Adrenal gland (tissue), 19 donors: ENCODE results near the gene MED22. TPM values are rescaled to one million over a fixed set of nuclear protein-coding genes. Genes with fewer than 3 reads are reported as not detected.

Experiments used
- DNase-seq, 7 donors: peaks; one replicate each; pipeline ENCODE4 v3.0.0-alpha.2; 2019 to 2020
- H3K27ac ChIP-seq, 5 donors: fragments of 200-600 bp; sonication (generic) in 4 of 5; 1 replicate in 3 of 5; 2 replicates in 2 of 5; pipeline versions ENCODE4 v1.5.1 to v1.8.0; 2016 to 2020; ENCODE audit warnings: mild to moderate bottlenecking in 1 of 5
- H3K27me3 ChIP-seq: fragments of 200-600 bp; 2 replicates; pipeline ENCODE4 v1.8.0; 2021
- H3K36me3 ChIP-seq, 2 donors: fragments of 200-600 bp; replicated peaks in 1 of 2; 1 replicate in 1 of 2; 2 replicates in 1 of 2; pipeline versions ENCODE4 v1.5.1 to v1.8.0; 2018 to 2022
- H3K4me1 ChIP-seq, 2 donors: fragments of 200-600 bp; replicated peaks in 1 of 2; 1 replicate in 1 of 2; 2 replicates in 1 of 2; pipeline versions ENCODE4 v1.5.1 to v1.8.0; 2018 to 2021
- H3K4me3 ChIP-seq, 4 donors: fragments of 200-600 bp; sonication (generic) in 3 of 4; one replicate each; pipeline ENCODE4 v1.5.1; 2016 to 2018
- H3K9me3 ChIP-seq, 3 donors: fragments of 200-600 bp; sonication (generic) in 1 of 3; replicated peaks in 1 of 3; 1 replicate in 2 of 3; 2 replicates in 1 of 3; pipeline versions ENCODE4 v1.5.1 to v1.8.0; 2016 to 2021
- CTCF ChIP-seq, 6 experiments: fragments of 450-650 bp in 4 of 6; fragments of 200-600 bp in 2 of 6; sonication (generic) in 1 of 6; IDR thresholded peaks; 1 replicate in 5 of 6; 2 replicates in 1 of 6; pipeline versions ENCODE4 v1.5.1 to v1.8.0; 2016 to 2021; ENCODE audit warnings: antibody characterized with exemption in 6 of 6, mild to moderate bottlenecking in 2 of 6, moderate library complexity in 1 of 6
- POLR2A ChIP-seq, 2 donors: fragments of 450-650 bp; IDR thresholded peaks; one replicate each; pipeline ENCODE4 v1.6.1; 2017; ENCODE audit warnings: antibody characterized with exemption in 2 of 2, mild to moderate bottlenecking in 2 of 2, moderate library complexity in 1 of 2
- WGBS, 4 donors: extraction: QIAGEN DNeasy Blood & Tissue Kit in 2 of 4; methylation state at CpG; one replicate each; pipeline versions ENCODE4 v1.1.5 to v1.1.7; 2013 to 2017; 5-methylcytosine and 5-hydroxymethylcytosine counted together
- intact Hi-C, 2 donors: fragments of 100-400 bp; cut with DNase I; formaldehyde crosslinking; loops; one replicate each; pipeline versions ENCODE4 v1.14.1 to v1.15.0; 2022 to 2023
- long read RNA-seq, 10 donors: library from polyadenylated mRNA in 3 of 10; unstranded in 2 of 10; stranded (forward) in 1 of 10; transcript quantifications; one replicate each; pipeline ENCODE4 v2.0.0 and lab custom pipeline, GENCODE V29; 2021 to 2026
- polyA plus RNA-seq, 3 donors: library from polyadenylated mRNA; stranded (reverse); fragments of 200-250 nt in 2 of 3; fragments of 350-450 nt in 1 of 3; fragmentation: Illumina TruSeq in 1 of 3; extraction: RNeasy Lipid Tissue Mini Kit (QIAGEN cat#74804) in 1 of 3; gene quantifications; one replicate each; pipeline ENCODE4 v1.2.3, GENCODE V29; 2013 to 2014
- total RNA-seq, 9 donors: library from RNA; depleted of rRNA in 4 of 9; stranded (reverse); fragments of >200 nt in 4 of 9; fragments of 120-200 nt in 1 of 9; fragmentation: NEBNext Ultra II Directional in 1 of 9; extraction: Animal tissue kit (Norgen Biotek cat#: 25700) in 1 of 9; gene quantifications; one replicate each; pipeline versions ENCODE4 v1.1.0 to v1.2.4, GENCODE V29; 2013 to 2023
- donor health status: healthy with polysubstance abuse.
- donor health status: Bipolar disorder and iron deficiency.
- donor health status: DM: yes; HTN: yes; CAD: no.
- donor health status: DM: no; HTN: no; CAD: no.
- donor health status: DM: no; HTN: no; CAD: no.
- donor health status: DM: yes; HTN: yes; CAD: no.

The MED22 gene
- 10 to 100 TPM; 13.2 to 38.0 (median 33.8) TPM for total RNA-seq
- polyA plus RNA-seq, result 10 to 100 TPM; 11.4 to 21.3 (median 17.8) TPM
- long read RNA-seq, donor 1, partial matches to known transcripts, result 2,579 of 2,625 reads
- long read RNA-seq, donor 1, other reads (novel, unspliced or antisense), result 42 of 2,625 reads
- long read RNA-seq, donor 2, partial matches to known transcripts, result 1,764 of 1,797 reads
- long read RNA-seq, donor 2, other reads (novel, unspliced or antisense), result 30 of 1,797 reads
- long read RNA-seq, donor 3, partial matches to known transcripts, result 2,906 of 2,944 reads
- long read RNA-seq, donor 3, other reads (novel, unspliced or antisense), result 33 of 2,944 reads
- long read RNA-seq, donor 4, partial matches to known transcripts, result 0 of 5 reads
- long read RNA-seq, donor 4, other reads (novel, unspliced or antisense), result 4 of 5 reads
- long read RNA-seq, donor 5, transcript MED22-209 (4 exons, 3,867 nt), result major isoform, 28 of 55 reads
- long read RNA-seq, donor 5, partial matches to known transcripts, result 1 of 55 reads
- long read RNA-seq, donor 5, other reads (novel, unspliced or antisense), result 23 of 55 reads
- long read RNA-seq, donor 6, partial matches to known transcripts, result 0 of 7 reads
- long read RNA-seq, donor 6, other reads (novel, unspliced or antisense), result 6 of 7 reads
- long read RNA-seq, donor 7, partial matches to known transcripts, result 1,717 of 1,740 reads
- long read RNA-seq, donor 7, other reads (novel, unspliced or antisense), result 22 of 1,740 reads
- long read RNA-seq, donor 8, transcript MED22-209 (4 exons, 3,867 nt), result major isoform, 5 of 5 reads
- long read RNA-seq, donor 8, partial matches to known transcripts, result 0 of 5 reads
- long read RNA-seq, donor 8, other reads (novel, unspliced or antisense), result 0 of 5 reads
- long read RNA-seq, donor 9, transcript MED22-209 (4 exons, 3,867 nt), result major isoform, 5 of 3,783 reads
- long read RNA-seq, donor 9, partial matches to known transcripts, result 2,963 of 3,783 reads
- long read RNA-seq, donor 9, other reads (novel, unspliced or antisense), result 813 of 3,783 reads
- long read RNA-seq, donor 10, partial matches to known transcripts, result 1,685 of 2,576 reads
- long read RNA-seq, donor 10, other reads (novel, unspliced or antisense), result 887 of 2,576 reads

GRCh38 chr9:133347985-133348717 lies at the start of gene MED22, which contains the start of gene RPL7A:
TSS of gene MED22 (minus strand) at chr9:133348131. CDS start at chr9:133346662, 1,469 bp downstream.
TSS of gene RPL7A (plus strand) at chr9:133348218. CDS start at chr9:133348244, 26 bp downstream.
- peak within 1 kb of the TSS; percentile 89 to 98 (median 97) for H3K4me3 ChIP-seq
- intact Hi-C loops, result no loop called here
- H3K4me1 ChIP-seq, result peaks cover 14 to 27% of the 10 kb centered on the region in 2 donors
- DNase-seq, result peak; percentile 94 to 99 (median 97)
- TF ChIP-seq POLR2A (IDR thresholded peaks at IDR 0.05) (peak; percentile 87 to 92), CTCF (IDR thresholded peaks at IDR 0.05) (peak in 1 of 6 experiments; percentile 30)
- no peaks in the 10 kb centered on the region for H3K27me3 ChIP-seq
- H3K27ac ChIP-seq, result peak within 1 kb of the TSS; percentile 58 to 95 (median 94)
- H3K36me3 ChIP-seq, result peaks cover 0 to 66% of the 10 kb centered on the region in 2 donors
- H3K9me3 ChIP-seq, result no peaks in the 10 kb centered on the region
- WGBS, 4 donors, result 0% methylated on average over 10 to 64 of the region's 64 CpGs

GRCh38 chr9:133397370-133397769 lies 49.4 kb upstream of the MED22 start:
- intact Hi-C loops, result no loop called here
- H3K27ac ChIP-seq, result no peak overlapping the region

GRCh38 chr9:133396952-133397351 lies 49.0 kb upstream of the MED22 start:
- no peak for TF ChIP-seq POLR2A (IDR thresholded peaks at IDR 0.05)
- peak in 2 of 6 experiments; percentile 9 to 13 for TF ChIP-seq CTCF (IDR thresholded peaks at IDR 0.05)
- DNase-seq, result peak in 1 of 7 donors; percentile 39
- Histone ChIP-seq H3K4me1 (no peaks in the 10 kb centered on the region), H3K27me3 (peaks cover 7% of the 10 kb centered on the region), H3K27ac (no peak overlapping the region), H3K36me3 (no peaks in the 10 kb centered on the region), H3K9me3 (no peaks in the 10 kb centered on the region), H3K4me3 (no peak overlapping the region)
- 24 to 37% (median 34%) methylated on average over 5 to 14 of the region's 14 CpGs for WGBS, 4 donors
- intact Hi-C loops, result no loop called here

More at GRCh38 chr9:133397370-133397769, 49.4 kb upstream of the MED22 start:
- WGBS, 4 donors, result 72 to 80% (median 77%) methylated on average over 6 of the region's 6 CpGs
- H3K9me3 ChIP-seq, result no peaks in the 10 kb centered on the region
- DNase-seq, result no peak
- peaks cover 7% of the 10 kb centered on the region for H3K27me3 ChIP-seq
- no peak for TF ChIP-seq CTCF (IDR thresholded peaks at IDR 0.05)
- TF ChIP-seq POLR2A (IDR thresholded peaks at IDR 0.05), result no peak
- H3K4me1 ChIP-seq, result no peaks in the 10 kb centered on the region
- H3K36me3 ChIP-seq, result no peaks in the 10 kb centered on the region
- H3K4me3 ChIP-seq, result no peak overlapping the region
